Measurements from ENCODE around the gene GALNT12.

GALNT12 gene

DNA sequence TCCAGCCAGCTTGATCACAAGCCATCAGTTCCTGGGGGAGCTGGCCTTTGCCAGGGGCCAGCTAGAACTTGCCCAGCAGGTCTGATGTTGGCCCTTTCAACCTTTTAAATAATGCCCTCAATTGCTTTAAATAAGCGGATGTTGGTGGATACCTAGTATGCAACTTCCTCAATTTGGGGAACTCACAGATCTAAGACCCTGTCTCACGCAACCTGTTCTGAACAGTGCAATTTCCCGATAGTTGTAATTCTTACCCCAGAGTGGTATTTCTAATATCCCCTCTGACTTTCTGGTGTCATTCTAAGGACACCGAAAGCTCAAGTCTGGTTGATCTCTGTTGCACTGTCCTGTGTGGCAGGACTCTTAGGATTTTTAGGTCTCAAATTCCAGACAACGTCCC, 23.1 kb downstream of the GALNT12 start:
- TF ChIP-seq, protein P1, sequence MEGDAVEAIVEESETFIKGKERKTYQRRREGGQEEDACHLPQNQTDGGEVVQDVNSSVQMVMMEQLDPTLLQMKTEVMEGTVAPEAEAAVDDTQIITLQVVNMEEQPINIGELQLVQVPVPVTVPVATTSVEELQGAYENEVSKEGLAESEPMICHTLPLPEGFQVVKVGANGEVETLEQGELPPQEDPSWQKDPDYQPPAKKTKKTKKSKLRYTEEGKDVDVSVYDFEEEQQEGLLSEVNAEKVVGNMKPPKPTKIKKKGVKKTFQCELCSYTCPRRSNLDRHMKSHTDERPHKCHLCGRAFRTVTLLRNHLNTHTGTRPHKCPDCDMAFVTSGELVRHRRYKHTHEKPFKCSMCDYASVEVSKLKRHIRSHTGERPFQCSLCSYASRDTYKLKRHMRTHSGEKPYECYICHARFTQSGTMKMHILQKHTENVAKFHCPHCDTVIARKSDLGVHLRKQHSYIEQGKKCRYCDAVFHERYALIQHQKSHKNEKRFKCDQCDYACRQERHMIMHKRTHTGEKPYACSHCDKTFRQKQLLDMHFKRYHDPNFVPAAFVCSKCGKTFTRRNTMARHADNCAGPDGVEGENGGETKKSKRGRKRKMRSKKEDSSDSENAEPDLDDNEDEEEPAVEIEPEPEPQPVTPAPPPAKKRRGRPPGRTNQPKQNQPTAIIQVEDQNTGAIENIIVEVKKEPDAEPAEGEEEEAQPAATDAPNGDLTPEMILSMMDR (IDR thresholded peaks at IDR 0.05) = no peak
- Histone ChIP-seq H3K4me3 (no peak overlapping the region), H3K27ac (no peak overlapping the region)
- no peak for DNase-seq (ENCODE audit: low spot score)

GRCh38 chr9:98831696-98832095, 24.2 kb downstream of the GALNT12 start:
- Histone ChIP-seq H3K4me3 (no peak overlapping the region), H3K27ac (no peak overlapping the region)
- no peak for DNase-seq (ENCODE audit: low spot score)
- TF ChIP-seq, protein P1 (IDR thresholded peaks at IDR 0.05) = no peak

DNA sequence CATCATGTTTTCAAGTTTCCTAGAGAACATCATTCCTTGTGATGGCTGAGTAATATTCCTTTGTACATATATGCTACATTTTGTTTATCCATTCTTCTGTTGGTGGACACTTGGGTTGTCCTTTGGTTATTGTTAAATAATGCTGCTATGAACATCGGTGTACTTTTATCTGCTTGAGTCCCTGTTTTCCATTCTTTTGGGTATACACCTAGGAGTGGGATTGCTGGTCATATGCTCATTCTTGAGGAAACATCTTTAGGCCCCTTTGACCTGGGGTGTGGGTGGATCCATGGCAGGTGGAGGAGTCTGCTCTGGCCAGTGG, 25.3 kb downstream of the GALNT12 start:
- H3K27ac ChIP-seq = no peak overlapping the region
- no peak overlapping the region for H3K4me3 ChIP-seq
- DNase-seq (ENCODE audit: low spot score) = no peak
- TF ChIP-seq, protein P1 (IDR thresholded peaks at IDR 0.05) = no peak

DNA sequence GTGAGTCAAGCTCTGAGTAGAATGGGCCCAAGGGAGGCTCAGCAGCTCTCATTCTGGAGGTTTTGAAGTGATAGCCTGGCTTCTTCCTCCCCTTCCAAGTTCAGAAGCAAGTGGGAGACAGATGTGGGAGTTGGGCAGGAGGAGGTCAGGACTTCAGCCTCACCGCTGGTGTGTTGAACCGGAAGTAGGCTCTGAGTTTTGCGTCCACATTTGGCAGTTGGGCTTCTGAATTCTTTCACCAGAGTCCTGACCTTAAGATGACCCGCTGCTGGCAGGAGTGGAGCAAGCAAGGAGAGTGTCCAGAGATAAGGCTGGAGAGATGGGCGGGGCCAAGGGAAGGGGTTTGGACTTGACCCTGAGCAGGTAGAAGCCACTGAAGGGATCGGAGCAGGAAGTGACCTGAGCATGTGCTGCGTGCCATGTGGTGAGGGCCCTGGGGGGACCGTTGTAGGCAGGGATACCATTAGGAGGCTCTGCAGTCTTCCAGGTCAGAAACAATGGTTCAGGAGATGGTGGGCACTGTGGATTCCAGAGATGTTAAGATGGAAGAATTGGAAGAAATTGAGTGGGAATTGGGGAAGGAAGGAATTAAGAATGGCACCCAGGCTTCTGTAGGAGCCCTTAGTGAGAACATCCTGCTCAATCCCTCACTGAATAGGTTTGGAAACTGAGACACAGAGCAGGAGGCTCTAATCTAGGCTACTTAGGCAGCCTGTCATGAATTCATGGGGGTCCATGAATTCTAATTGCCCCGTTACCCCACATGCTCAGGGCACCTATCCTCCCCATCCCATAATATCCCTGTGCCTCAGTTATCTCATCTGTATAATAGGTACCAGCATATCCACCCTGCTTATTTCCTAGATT, 25.9 kb downstream of the GALNT12 start:
- TF ChIP-seq, protein P1 (IDR thresholded peaks at IDR 0.05) = no peak
- Histone ChIP-seq H3K4me3 (no peak overlapping the region), H3K27ac (no peak overlapping the region)
- no peak for DNase-seq (ENCODE audit: low spot score)

- Histone ChIP-seq H3K4me3 (no peak overlapping the region), H3K27ac (no peak overlapping the region)
- DNase-seq (ENCODE audit: low spot score) = no peak
- TF ChIP-seq, protein P1 (IDR thresholded peaks at IDR 0.05) = no peak
Observed at GRCh38 chr9:98834386-98834785, 26.9 kb downstream of the GALNT12 start.

- Histone ChIP-seq H3K27ac (no peak overlapping the region), H3K4me3 (no peak overlapping the region)
- TF ChIP-seq, protein P1 (IDR thresholded peaks at IDR 0.05) = no peak
- no peak for DNase-seq (ENCODE audit: low spot score)
Observed at GRCh38 chr9:98836206-98836605, 28.7 kb downstream of the GALNT12 start.

- no peak overlapping the region for H3K4me3 ChIP-seq
- TF ChIP-seq, protein P1 (IDR thresholded peaks at IDR 0.05) = no peak
- H3K27ac ChIP-seq = no peak overlapping the region
- no peak for DNase-seq (ENCODE audit: low spot score)
Observed at GRCh38 chr9:98837516-98837915, 30.0 kb downstream of the GALNT12 start.

Measured in coronary artery (tissue), 2 donors.